ENCODE measurements around the gene TNS1. TPM values are rescaled to one million over a fixed set of nuclear protein-coding genes. Genes with fewer than 3 reads are reported as not detected.

TNS1 gene
- total and polyA plus RNA-seq, 2 donors (not counting 1 experiment from before 2014, with no cell fraction given) = 0.10 to 0.86 TPM

DNA sequence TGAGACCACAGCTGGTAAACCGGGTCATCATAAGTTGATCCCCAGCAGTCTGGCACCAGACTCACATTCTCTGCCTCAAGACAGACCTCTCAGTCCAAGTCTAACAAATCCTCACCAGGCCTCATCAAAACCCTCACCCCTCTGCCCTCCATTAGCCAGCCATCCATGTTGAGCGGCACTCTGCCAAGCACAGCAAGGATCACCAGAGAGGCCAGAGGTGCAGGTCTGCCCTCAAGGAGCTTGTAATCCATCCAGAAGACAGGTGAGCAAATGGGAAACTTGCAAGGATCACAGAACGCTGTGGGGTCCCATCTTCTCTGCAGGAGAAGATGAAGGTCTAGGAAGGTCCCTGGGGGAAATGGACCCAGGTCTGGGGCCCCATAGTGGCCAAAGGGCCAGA lies 63.6 kb downstream of the TNS1 start:
- Mint-ChIP-seq H3K9me3 (ENCODE audit: insufficient read depth) (no peaks in the 10 kb centered on the region), H3K27ac (no peak overlapping the region), H3K27me3 (peaks cover 24% of the 10 kb centered on the region), H3K4me3 (no peak overlapping the region), H3K4me1 (peaks cover 4% of the 10 kb centered on the region)
- no peaks in the 10 kb centered on the region for H4K20me1 ChIP-seq (ENCODE audit: control insufficient read depth, insufficient read depth, low read length, poor library complexity, severe bottlenecking)
- intact Hi-C loops (cut with micrococcal nuclease) = no loop called here
- DNase-seq (no peak), ATAC-seq (ENCODE audit: low read depth) (no peak)
- no peak overlapping the region for H2AFZ ChIP-seq (ENCODE audit: insufficient read depth, low read depth, low read length, poor library complexity, severe bottlenecking)
- TF ChIP-seq CTCF (IDR thresholded peaks at IDR 0.05) (no peak), EZH2 (IDR thresholded peaks at IDR 0.05; ENCODE audit: borderline replicate concordance, insufficient read depth, low read depth, low read length, poor library complexity, severe bottlenecking) (no peak)
- peaks cover 0 to 9% (median 0%) of the 10 kb centered on the region in 4 experiments for H3K27me3 ChIP-seq (replicated peaks in 1 of 4; ENCODE audit: control extremely low read depth in 1 of 4, control insufficient read depth in 3 of 4, insufficient read depth in 4 of 4, low read length in 3 of 4)
- no peak overlapping the region for H3K9ac ChIP-seq (ENCODE audit: low read length)
- 93% methylated on average over 3 of the region's 3 CpGs for WGBS (ENCODE audit: insufficient coverage)
- no peaks in the 10 kb centered on the region for H3K36me3 ChIP-seq (replicated peaks in 1 of 2; ENCODE audit: control extremely low read depth in 1 of 2, control insufficient read depth in 1 of 2, extremely low read depth in 1 of 2, insufficient read depth in 2 of 2, low read length in 1 of 2)
- H3K4me3 ChIP-seq (ENCODE audit: control extremely low read depth in 1 of 5, extremely low read depth in 1 of 5, insufficient read depth in 1 of 5, low read depth in 2 of 5, low read length in 4 of 5) = no peak overlapping the region
- H3K27ac ChIP-seq (ENCODE audit: low read length in 2 of 2) = no peak overlapping the region
- H3K79me2 ChIP-seq (ENCODE audit: control insufficient read depth, insufficient read depth, low read length) = no peaks in the 10 kb centered on the region
- H3K4me2 ChIP-seq (replicated peaks; ENCODE audit: low read depth, low read length, poor library complexity, severe bottlenecking) = no peak overlapping the region
- CTCF ChIA-PET = no interaction called here
- POLR2A ChIA-PET = no interaction called here
- H3K9me3 ChIP-seq (ENCODE audit: control extremely low read depth in 1 of 3, control insufficient read depth in 2 of 3, insufficient read depth in 1 of 3, low read length in 2 of 3) = no peaks in the 10 kb centered on the region
- peaks cover 0 to 5% of the 10 kb centered on the region in 2 donors for H3K4me1 ChIP-seq (ENCODE audit: control insufficient read depth in 2 of 2, insufficient read depth in 2 of 2, low read length in 2 of 2)

GRCh38 chr2:217938036-217938435 lies 64.8 kb downstream of the TNS1 start:
- intact Hi-C loops (cut with micrococcal nuclease) = no loop called here
- POLR2A ChIA-PET = no interaction called here
- H3K4me3 ChIP-seq (ENCODE audit: control extremely low read depth in 1 of 5, extremely low read depth in 1 of 5, insufficient read depth in 1 of 5, low read depth in 2 of 5, low read length in 4 of 5) = no peak overlapping the region
- H3K4me3 Mint-ChIP-seq = no peak overlapping the region
- no peak overlapping the region for H3K9ac ChIP-seq (ENCODE audit: low read length)
- H3K27ac Mint-ChIP-seq = no peak overlapping the region
- WGBS (ENCODE audit: insufficient coverage) = 78% methylated on average over 5 of the region's 6 CpGs
- peaks cover 0 to 5% of the 10 kb centered on the region in 2 donors for H3K4me1 ChIP-seq (ENCODE audit: control insufficient read depth in 2 of 2, insufficient read depth in 2 of 2, low read length in 2 of 2)
- CTCF ChIA-PET = no interaction called here
- no peak overlapping the region for H3K27ac ChIP-seq (ENCODE audit: low read length in 2 of 2)
- H3K4me1 Mint-ChIP-seq = peaks cover 4% of the 10 kb centered on the region
- H3K79me2 ChIP-seq (ENCODE audit: control insufficient read depth, insufficient read depth, low read length) = no peaks in the 10 kb centered on the region
- no peaks in the 10 kb centered on the region for H4K20me1 ChIP-seq (ENCODE audit: control insufficient read depth, insufficient read depth, low read length, poor library complexity, severe bottlenecking)
- no peaks in the 10 kb centered on the region for H3K36me3 ChIP-seq (replicated peaks in 1 of 2; ENCODE audit: control extremely low read depth in 1 of 2, control insufficient read depth in 1 of 2, extremely low read depth in 1 of 2, insufficient read depth in 2 of 2, low read length in 1 of 2)
- H3K9me3 Mint-ChIP-seq (ENCODE audit: insufficient read depth) = no peaks in the 10 kb centered on the region
- no peak for ATAC-seq (ENCODE audit: low read depth)
- H3K27me3 Mint-ChIP-seq = peaks cover 28% of the 10 kb centered on the region
- peaks cover 0 to 9% (median 0%) of the 10 kb centered on the region in 4 experiments for H3K27me3 ChIP-seq (replicated peaks in 1 of 4; ENCODE audit: control extremely low read depth in 1 of 4, control insufficient read depth in 3 of 4, insufficient read depth in 4 of 4, low read length in 3 of 4)
- no peak overlapping the region for H2AFZ ChIP-seq (ENCODE audit: insufficient read depth, low read depth, low read length, poor library complexity, severe bottlenecking)
- TF ChIP-seq EZH2 (IDR thresholded peaks at IDR 0.05; ENCODE audit: borderline replicate concordance, insufficient read depth, low read depth, low read length, poor library complexity, severe bottlenecking) (no peak), CTCF (IDR thresholded peaks at IDR 0.05) (no peak)
- no peak for DNase-seq
- no peaks in the 10 kb centered on the region for H3K9me3 ChIP-seq (ENCODE audit: control extremely low read depth in 1 of 3, control insufficient read depth in 2 of 3, insufficient read depth in 1 of 3, low read length in 2 of 3)
- no peak overlapping the region for H3K4me2 ChIP-seq (replicated peaks; ENCODE audit: low read depth, low read length, poor library complexity, severe bottlenecking)

Measured in B cell (primary cell).